ENCODE data around the gene CCDC85C. TPM values are rescaled to one million over a fixed set of nuclear protein-coding genes. Genes with fewer than 3 reads are reported as not detected.

The CCDC85C gene
- total RNA-seq, 1 donor from 2014 or later, result 1.9 TPM

DNA sequence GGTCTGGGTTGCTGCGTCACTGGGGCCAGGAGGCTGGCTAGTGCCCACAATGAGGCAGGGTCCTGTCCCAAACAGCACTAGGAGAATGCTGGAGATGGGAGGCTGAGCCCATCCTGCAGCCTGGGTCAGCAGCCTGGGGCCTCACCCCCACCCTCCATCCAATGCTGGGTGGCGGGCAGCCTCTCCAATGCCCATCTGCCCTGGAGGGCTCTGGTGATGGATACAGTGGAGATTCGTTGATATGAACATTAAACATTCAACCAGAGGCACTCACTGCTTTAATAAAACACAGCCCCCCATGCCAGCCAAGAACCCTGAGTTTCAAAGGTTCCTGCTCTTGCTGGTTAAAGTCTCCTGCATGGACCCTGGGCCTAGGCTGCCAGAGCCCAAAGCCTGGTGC is 21.5 kb upstream of the CCDC85C start:
- DNase-seq (no peak), ATAC-seq (ENCODE audit: low read depth) (no peak)
- H3K27ac Mint-ChIP-seq, result no peak overlapping the region
- no peak overlapping the region for H3K4me3 Mint-ChIP-seq
- peaks cover 2% of the 10 kb centered on the region for H3K4me1 Mint-ChIP-seq
- TF ChIP-seq, protein P1, sequence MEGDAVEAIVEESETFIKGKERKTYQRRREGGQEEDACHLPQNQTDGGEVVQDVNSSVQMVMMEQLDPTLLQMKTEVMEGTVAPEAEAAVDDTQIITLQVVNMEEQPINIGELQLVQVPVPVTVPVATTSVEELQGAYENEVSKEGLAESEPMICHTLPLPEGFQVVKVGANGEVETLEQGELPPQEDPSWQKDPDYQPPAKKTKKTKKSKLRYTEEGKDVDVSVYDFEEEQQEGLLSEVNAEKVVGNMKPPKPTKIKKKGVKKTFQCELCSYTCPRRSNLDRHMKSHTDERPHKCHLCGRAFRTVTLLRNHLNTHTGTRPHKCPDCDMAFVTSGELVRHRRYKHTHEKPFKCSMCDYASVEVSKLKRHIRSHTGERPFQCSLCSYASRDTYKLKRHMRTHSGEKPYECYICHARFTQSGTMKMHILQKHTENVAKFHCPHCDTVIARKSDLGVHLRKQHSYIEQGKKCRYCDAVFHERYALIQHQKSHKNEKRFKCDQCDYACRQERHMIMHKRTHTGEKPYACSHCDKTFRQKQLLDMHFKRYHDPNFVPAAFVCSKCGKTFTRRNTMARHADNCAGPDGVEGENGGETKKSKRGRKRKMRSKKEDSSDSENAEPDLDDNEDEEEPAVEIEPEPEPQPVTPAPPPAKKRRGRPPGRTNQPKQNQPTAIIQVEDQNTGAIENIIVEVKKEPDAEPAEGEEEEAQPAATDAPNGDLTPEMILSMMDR (IDR thresholded peaks at IDR 0.05), result no peak
- intact Hi-C loops (cut with micrococcal nuclease), result loop anchor here (10.0 kb wide), 1 partner anchor 61 kb away; no protein-coding TSS in a partner anchor
- ChIA-PET POLR2A (no interaction called here), CTCF (no interaction called here)
- H3K27me3 Mint-ChIP-seq, result peaks cover 33% of the 10 kb centered on the region
- H3K9me3 Mint-ChIP-seq, result no peaks in the 10 kb centered on the region
- no peaks in the 10 kb centered on the region for H3K36me3 Mint-ChIP-seq (ENCODE audit: low read depth)

DNA sequence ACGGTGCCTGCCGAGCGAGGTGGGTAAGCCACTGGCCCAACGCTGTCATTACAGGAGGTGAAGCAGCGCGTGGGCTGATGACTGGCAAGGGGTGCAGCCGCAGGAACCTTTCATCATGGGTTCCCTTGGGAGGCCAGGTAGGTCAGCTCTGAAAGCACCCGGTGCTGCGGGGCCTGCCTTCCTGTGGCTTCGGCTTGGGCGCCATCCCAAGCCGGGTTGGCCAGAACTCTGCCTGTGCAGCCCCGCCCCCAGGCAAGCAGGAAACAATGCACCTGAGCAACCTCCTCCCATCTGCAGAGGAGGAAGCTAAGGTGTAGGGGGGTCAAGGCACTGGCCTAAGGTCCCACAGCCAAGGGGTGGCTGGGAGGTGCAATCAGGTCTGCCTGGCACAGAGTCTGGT is 21.0 kb upstream of the CCDC85C start:
- POLR2A ChIA-PET, result no interaction called here
- peaks cover 2% of the 10 kb centered on the region for H3K4me1 Mint-ChIP-seq
- H3K36me3 Mint-ChIP-seq (ENCODE audit: low read depth), result no peaks in the 10 kb centered on the region
- no peaks in the 10 kb centered on the region for H3K9me3 Mint-ChIP-seq
- H3K27ac Mint-ChIP-seq, result no peak overlapping the region
- TF ChIP-seq, protein P1 (IDR thresholded peaks at IDR 0.05), result no peak
- H3K27me3 Mint-ChIP-seq, result peaks cover 31% of the 10 kb centered on the region
- no peak overlapping the region for H3K4me3 Mint-ChIP-seq
- no peak for ATAC-seq (ENCODE audit: low read depth)
- DNase-seq, result no peak
- CTCF ChIA-PET, result no interaction called here
- intact Hi-C loops (cut with micrococcal nuclease), result loop anchor here (10.0 kb wide), 1 partner anchor 60 kb away; no protein-coding TSS in a partner anchor

DNA sequence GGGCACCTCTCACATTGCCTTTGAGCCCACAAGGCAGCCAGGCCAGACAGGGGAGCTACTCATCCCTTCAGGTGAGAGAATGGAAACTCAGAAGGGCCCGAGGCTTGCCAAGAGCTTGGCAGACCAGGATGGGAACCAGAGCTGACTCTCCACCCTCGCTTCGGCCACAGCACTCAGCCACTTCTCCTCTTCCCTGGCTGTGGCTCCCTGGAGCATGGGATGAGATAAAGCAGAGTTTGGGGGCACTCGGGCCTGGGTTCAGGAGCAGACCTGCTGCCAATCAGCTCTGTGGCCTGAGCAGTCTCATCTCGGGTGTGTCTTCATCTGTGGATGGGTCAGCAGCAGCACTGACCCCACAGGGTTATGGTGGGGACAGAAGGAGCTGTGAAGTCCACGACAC is 20.0 kb upstream of the CCDC85C start:
- Mint-ChIP-seq H3K27ac (no peak overlapping the region), H3K9me3 (no peaks in the 10 kb centered on the region), H3K36me3 (ENCODE audit: low read depth) (no peaks in the 10 kb centered on the region), H3K27me3 (peaks cover 30% of the 10 kb centered on the region), H3K4me3 (no peak overlapping the region), H3K4me1 (peaks cover 1% of the 10 kb centered on the region)
- no peak for ATAC-seq (ENCODE audit: low read depth)
- intact Hi-C loops (cut with micrococcal nuclease), result loop anchor here (10.0 kb wide), 1 partner anchor 59 kb away; no protein-coding TSS in a partner anchor
- ChIA-PET CTCF (no interaction called here), POLR2A (no interaction called here)
- TF ChIP-seq, protein P1 (IDR thresholded peaks at IDR 0.05), result no peak
- no peak for DNase-seq

DNA sequence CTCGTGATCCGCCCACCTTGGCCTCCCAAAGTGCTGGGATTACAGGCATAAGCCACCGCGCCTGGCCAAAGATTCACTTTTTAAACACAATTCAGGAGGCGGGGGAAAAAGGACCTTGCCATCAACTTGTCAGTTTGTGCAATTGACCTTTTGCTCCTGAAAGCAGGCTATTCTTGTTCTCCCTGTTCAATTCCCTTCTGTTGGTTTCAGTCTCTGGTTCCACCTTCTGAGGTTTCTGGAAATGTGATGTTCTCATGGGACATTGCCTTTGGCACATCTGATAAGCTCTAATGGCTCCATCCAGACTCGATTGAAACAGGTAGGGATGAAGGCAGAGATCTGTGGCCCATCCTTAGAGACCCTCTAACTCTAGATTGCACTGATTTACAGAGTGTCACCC is 17.9 kb upstream of the CCDC85C start:
- no peaks in the 10 kb centered on the region for H3K4me1 Mint-ChIP-seq
- no peak overlapping the region for H3K4me3 Mint-ChIP-seq
- H3K27me3 Mint-ChIP-seq, result peaks cover 36% of the 10 kb centered on the region
- H3K9me3 Mint-ChIP-seq, result no peaks in the 10 kb centered on the region
- POLR2A ChIA-PET, result no interaction called here
- DNase-seq (no peak), ATAC-seq (ENCODE audit: low read depth) (no peak)
- no peak overlapping the region for H3K27ac Mint-ChIP-seq
- CTCF ChIA-PET, result no interaction called here
- intact Hi-C loops (cut with micrococcal nuclease), result loop anchor here (10.0 kb wide), 1 partner anchor 57 kb away; no protein-coding TSS in a partner anchor
- H3K36me3 Mint-ChIP-seq (ENCODE audit: low read depth), result no peaks in the 10 kb centered on the region
- TF ChIP-seq, protein P1 (IDR thresholded peaks at IDR 0.05), result no peak

DNA sequence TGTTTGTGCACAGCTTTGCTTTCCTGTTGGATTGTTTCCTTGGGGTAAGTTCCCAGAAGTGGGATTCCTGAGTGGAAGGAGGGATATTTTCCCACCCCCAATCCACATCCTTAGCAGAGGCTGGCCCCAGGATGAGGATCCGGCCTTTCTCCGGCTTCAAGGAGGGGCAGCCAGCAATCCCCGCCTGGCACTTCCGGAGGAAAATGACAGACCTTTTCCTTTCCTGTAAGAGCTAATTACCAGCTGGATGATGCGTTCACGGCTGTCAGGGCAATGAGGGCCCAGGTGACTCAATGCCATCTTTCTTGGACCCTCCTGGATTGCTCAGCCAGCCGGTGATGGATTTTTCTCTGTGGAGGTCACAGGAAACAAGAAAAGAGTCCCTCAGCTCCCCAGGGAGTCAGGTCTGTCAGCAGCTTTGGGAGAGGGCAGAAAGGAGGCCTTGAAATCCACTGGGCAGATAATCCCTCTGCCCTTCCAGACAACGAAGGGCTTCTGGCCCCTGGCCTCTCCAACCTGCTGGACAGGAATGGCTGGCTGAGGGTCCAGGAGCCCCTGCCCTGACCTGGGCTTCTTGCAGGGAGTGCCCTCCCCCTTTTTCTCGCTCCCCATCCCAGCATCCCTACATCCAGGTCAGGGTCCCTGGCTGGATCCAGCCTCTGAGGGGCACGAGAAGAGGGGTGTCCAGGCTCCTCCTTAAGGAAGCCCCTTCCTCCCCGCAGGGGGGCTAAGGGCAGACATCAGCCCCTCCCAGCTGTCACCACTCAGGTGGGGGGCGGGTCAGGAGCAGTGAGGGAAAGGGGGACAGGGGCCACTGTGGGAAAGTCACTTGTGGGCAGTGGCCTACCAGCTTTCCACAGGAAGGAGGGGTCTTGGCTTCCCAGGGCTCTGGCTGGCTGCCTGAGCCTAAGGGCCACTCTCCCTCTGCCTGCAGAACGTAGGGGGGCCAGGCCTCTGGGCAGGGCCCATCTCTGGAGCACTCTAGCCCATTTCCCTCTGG is 16.1 kb upstream of the CCDC85C start:
- intact Hi-C loops (cut with micrococcal nuclease), result loop anchor here (10.0 kb wide), 1 partner anchor 55 kb away; no protein-coding TSS in a partner anchor
- ATAC-seq (ENCODE audit: low read depth) (no peak), DNase-seq (no peak)
- no peaks in the 10 kb centered on the region for H3K9me3 Mint-ChIP-seq
- H3K4me3 Mint-ChIP-seq, result no peak overlapping the region
- no peaks in the 10 kb centered on the region for H3K4me1 Mint-ChIP-seq
- no peak overlapping the region for H3K27ac Mint-ChIP-seq
- POLR2A ChIA-PET, result no interaction called here
- CTCF ChIA-PET, result no interaction called here
- peaks cover 48% of the 10 kb centered on the region for H3K27me3 Mint-ChIP-seq
- TF ChIP-seq, protein P1 (IDR thresholded peaks at IDR 0.05), result no peak
- no peaks in the 10 kb centered on the region for H3K36me3 Mint-ChIP-seq (ENCODE audit: low read depth)

All from activated B cell treated with CpG ODN at 0.5 μM for 24 hours (primary cell).